ENCODE results near the gene SHC4. TPM values are rescaled to one million over a fixed set of nuclear protein-coding genes. Genes with fewer than 3 reads are reported as not detected.

SHC4 gene
- total and polyA plus RNA-seq, 9 of the 15 experiments (the other 6 are each of a cell fraction or from before 2014, with no cell fraction given): 0.43 to 1.2 (median 0.67) TPM

GRCh38 chr15:48832648-48833047 lies 131.1 kb downstream of the SHC4 start (continued):
- no peak for TF ChIP-seq ZNF3 (CRISPR knock-in tag; IDR thresholded peaks at IDR 0.05)
- no peak for TF ChIP-seq PTBP1 (IDR thresholded peaks at IDR 0.05; ENCODE audit: low read depth, low read length)
- no peak for TF ChIP-seq MAFF (IDR thresholded peaks at IDR 0.05; ENCODE audit: low read length)
- TF ChIP-seq RFX1 (IDR thresholded peaks at IDR 0.05): no peak
- no peak for TF ChIP-seq NR2C2 (CRISPR knock-in tag; IDR thresholded peaks at IDR 0.05)
- TF ChIP-seq NR2C2 (tag; IDR thresholded peaks at IDR 0.05): no peak
- TF ChIP-seq ZFP1 (CRISPR knock-in tag; IDR thresholded peaks at IDR 0.05): no peak
- TF ChIP-seq CREB3 (tag; conservative IDR thresholded peaks at IDR 0.05; ENCODE audit: low read depth): no peak
- TF ChIP-seq ZNF324 (CRISPR knock-in tag; IDR thresholded peaks at IDR 0.05): no peak
- TF ChIP-seq HDAC1 (IDR thresholded peaks at IDR 0.05): no peak
- TF ChIP-seq, protein P1, sequence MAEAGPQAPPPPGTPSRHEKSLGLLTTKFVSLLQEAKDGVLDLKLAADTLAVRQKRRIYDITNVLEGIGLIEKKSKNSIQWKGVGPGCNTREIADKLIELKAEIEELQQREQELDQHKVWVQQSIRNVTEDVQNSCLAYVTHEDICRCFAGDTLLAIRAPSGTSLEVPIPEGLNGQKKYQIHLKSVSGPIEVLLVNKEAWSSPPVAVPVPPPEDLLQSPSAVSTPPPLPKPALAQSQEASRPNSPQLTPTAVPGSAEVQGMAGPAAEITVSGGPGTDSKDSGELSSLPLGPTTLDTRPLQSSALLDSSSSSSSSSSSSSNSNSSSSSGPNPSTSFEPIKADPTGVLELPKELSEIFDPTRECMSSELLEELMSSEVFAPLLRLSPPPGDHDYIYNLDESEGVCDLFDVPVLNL (CRISPR knock-in tag; IDR thresholded peaks at IDR 0.05; ENCODE audit: low read depth): no peak
- TF ChIP-seq ZFP91 (CRISPR knock-in tag; IDR thresholded peaks at IDR 0.05): no peak

All from K562 (cell line).